ENCODE measurements around the gene IFNL2.
"Not testable (repeated sequence)": the region's sequence is repeated elsewhere in the genome, so short reads cannot be mapped to it uniquely, and the experiment has no call there.

DNA sequence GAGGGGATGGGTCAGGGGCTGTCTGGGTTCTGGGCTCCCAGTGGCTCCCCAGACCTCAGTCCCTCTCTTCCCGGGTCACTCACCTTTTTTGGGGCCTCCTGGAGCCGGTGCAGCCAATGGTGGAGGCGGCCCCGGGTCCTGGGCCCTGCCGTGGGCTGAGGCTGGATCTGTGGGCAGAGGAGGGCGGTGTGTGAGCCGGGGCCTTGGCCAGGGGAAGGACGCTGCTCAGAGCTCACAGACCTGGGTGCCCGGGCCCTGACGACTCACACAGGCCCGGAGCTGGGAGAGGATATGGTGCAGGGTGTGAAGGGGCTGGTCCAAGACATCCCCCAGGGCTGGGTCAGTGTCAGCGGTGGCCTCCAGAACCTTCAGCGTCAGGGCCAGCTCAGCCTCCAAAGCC lies 24.5 kb upstream of the IFNL2 start:
- TF ChIP-seq, protein P1, sequence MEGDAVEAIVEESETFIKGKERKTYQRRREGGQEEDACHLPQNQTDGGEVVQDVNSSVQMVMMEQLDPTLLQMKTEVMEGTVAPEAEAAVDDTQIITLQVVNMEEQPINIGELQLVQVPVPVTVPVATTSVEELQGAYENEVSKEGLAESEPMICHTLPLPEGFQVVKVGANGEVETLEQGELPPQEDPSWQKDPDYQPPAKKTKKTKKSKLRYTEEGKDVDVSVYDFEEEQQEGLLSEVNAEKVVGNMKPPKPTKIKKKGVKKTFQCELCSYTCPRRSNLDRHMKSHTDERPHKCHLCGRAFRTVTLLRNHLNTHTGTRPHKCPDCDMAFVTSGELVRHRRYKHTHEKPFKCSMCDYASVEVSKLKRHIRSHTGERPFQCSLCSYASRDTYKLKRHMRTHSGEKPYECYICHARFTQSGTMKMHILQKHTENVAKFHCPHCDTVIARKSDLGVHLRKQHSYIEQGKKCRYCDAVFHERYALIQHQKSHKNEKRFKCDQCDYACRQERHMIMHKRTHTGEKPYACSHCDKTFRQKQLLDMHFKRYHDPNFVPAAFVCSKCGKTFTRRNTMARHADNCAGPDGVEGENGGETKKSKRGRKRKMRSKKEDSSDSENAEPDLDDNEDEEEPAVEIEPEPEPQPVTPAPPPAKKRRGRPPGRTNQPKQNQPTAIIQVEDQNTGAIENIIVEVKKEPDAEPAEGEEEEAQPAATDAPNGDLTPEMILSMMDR (IDR thresholded peaks at IDR 0.05 in 4 of 5, conservative IDR thresholded peaks at IDR 0.05 in 1 of 5) = not testable (repeated sequence)
- not testable (repeated sequence) for TF ChIP-seq POLR2A (IDR thresholded peaks at IDR 0.05)
